Mucosa of descending colon (tissue), 3 donors: ENCODE measurements around the gene KIF3C. TPM values are rescaled to one million over a fixed set of nuclear protein-coding genes. Genes with fewer than 3 reads are reported as not detected.

Source experiments
- ATAC-seq: fragments of 200-7000 bp; cut with Tn5 transposase; one replicate; pipeline ENCODE4 v1.9.1; 2020; ENCODE audit warnings: mild to moderate bottlenecking, moderate library complexity
- DNase-seq, 3 donors: peaks; one replicate each; pipeline ENCODE4 v3.0.0-alpha.2; 2020
- H3K36me3 ChIP-seq: fragments of 200-600 bp; one replicate; pipeline ENCODE4 v1.8.0; 2021; ENCODE audit warnings: low read depth, mild to moderate bottlenecking
- H3K4me1 ChIP-seq: fragments of 200-600 bp; one replicate; pipeline ENCODE4 v1.8.0; 2021; ENCODE audit warnings: low read depth, mild to moderate bottlenecking
- H3K4me3 ChIP-seq: fragments of 200-600 bp; one replicate; pipeline ENCODE4 v1.8.0; 2021; ENCODE audit warnings: mild to moderate bottlenecking
- H3K9me3 ChIP-seq: fragments of 200-600 bp; one replicate; pipeline ENCODE4 v1.8.0; 2021; ENCODE audit warnings: mild to moderate bottlenecking
- CTCF ChIP-seq: fragments of 200-600 bp; IDR thresholded peaks from one replicate; pipeline ENCODE4 v1.8.0; 2022; ENCODE audit warnings: antibody characterized with exemption, mild to moderate bottlenecking
- intact Hi-C, 2 donors: fragments of 100-400 bp; cut with DNase I in 1 of 2; cut with micrococcal nuclease in 1 of 2; formaldehyde crosslinking; loops; one replicate each; pipeline versions ENCODE4 v1.11.0 to v1.11.1; 2022; cut with DNase I, micrococcal nuclease
- total RNA-seq, 3 donors: library from RNA; stranded (reverse); fragmentation: NEBNext Ultra II Directional in 2 of 3; extraction: Animal tissue kit (Norgen Biotek cat#: 25700) in 2 of 3; gene quantifications; one replicate each; pipeline versions ENCODE4 v1.2.1 to v1.2.4, GENCODE V29; 2021 to 2023
- donor health status: DM: no; HTN: no; CAD: no; lungs with moderate emphysema.
- donor health status: DM: no; HTN: no; CAD: no.
- donor health status: DM: no; HTN: yes; CAD: no.

Gene KIF3C
- total RNA-seq, 3 donors from 2014 or later: 1.7 to 14.9 (median 3.3) TPM

GRCh38 chr2:25996844-25997243 is 14.5 kb upstream of the KIF3C start:
- DNase-seq: no peak
- Histone ChIP-seq H3K9me3 (no peaks in the 10 kb centered on the region), H3K36me3 (no peaks in the 10 kb centered on the region), H3K4me1 (peaks cover 15% of the 10 kb centered on the region), H3K4me3 (no peak overlapping the region)
- ATAC-seq: no peak
- TF ChIP-seq CTCF: no peak
- intact Hi-C loops: no loop called here

- Histone ChIP-seq H3K4me1 (peaks cover 12% of the 10 kb centered on the region), H3K36me3 (no peaks in the 10 kb centered on the region), H3K4me3 (no peak overlapping the region), H3K9me3 (no peaks in the 10 kb centered on the region)
- ATAC-seq (no peak), DNase-seq (no peak)
- no peak for TF ChIP-seq CTCF
- intact Hi-C loops: loop anchor here in 1 of 2 donors (5.0 kb wide), 1 partner anchor 153 kb away; no protein-coding TSS in a partner anchor
Observed at GRCh38 chr2:25994509-25994908, 12.2 kb upstream of the KIF3C start.

GRCh38 chr2:25993049-25993448 is 10.8 kb upstream of the KIF3C start:
- ATAC-seq: no peak
- peaks cover 9% of the 10 kb centered on the region for H3K4me1 ChIP-seq
- H3K4me3 ChIP-seq: no peak overlapping the region
- H3K36me3 ChIP-seq: no peaks in the 10 kb centered on the region
- TF ChIP-seq CTCF: no peak
- intact Hi-C loops: loop anchor here in 1 of 2 donors (5.0 kb wide), 1 partner anchor 154 kb away; no protein-coding TSS in a partner anchor
- DNase-seq: no peak
- no peaks in the 10 kb centered on the region for H3K9me3 ChIP-seq

GRCh38 chr2:25992556-25992955 is 10.3 kb upstream of the KIF3C start:
- DNase-seq: no peak
- no peaks in the 10 kb centered on the region for H3K36me3 ChIP-seq
- H3K4me3 ChIP-seq: no peak overlapping the region
- no peak for ATAC-seq
- no peaks in the 10 kb centered on the region for H3K9me3 ChIP-seq
- intact Hi-C loops: loop anchor here in 1 of 2 donors (5.0 kb wide), 1 partner anchor 155 kb away; no protein-coding TSS in a partner anchor
- peaks cover 7% of the 10 kb centered on the region for H3K4me1 ChIP-seq
- no peak for TF ChIP-seq CTCF

- TF ChIP-seq CTCF: no peak
- Histone ChIP-seq H3K4me3 (no peak overlapping the region), H3K36me3 (no peaks in the 10 kb centered on the region), H3K4me1 (peaks cover 7% of the 10 kb centered on the region), H3K9me3 (no peaks in the 10 kb centered on the region)
- ATAC-seq (peak; percentile 52), DNase-seq (no peak)
- intact Hi-C loops: loop anchor here (2.0 to 5.0 kb wide), 2 partner anchors 153 to 155 kb away; no protein-coding TSS in a partner anchor
Observed at GRCh38 chr2:25991965-25992364, 9.7 kb upstream of the KIF3C start.

- H3K36me3 ChIP-seq: no peaks in the 10 kb centered on the region
- ATAC-seq (no peak), DNase-seq (no peak)
- no peak for TF ChIP-seq CTCF
- intact Hi-C loops: no loop called here
- H3K4me1 ChIP-seq: peaks cover 7% of the 10 kb centered on the region
- H3K9me3 ChIP-seq: no peaks in the 10 kb centered on the region
- H3K4me3 ChIP-seq: no peak overlapping the region
Observed at GRCh38 chr2:25989154-25989553, 6.9 kb upstream of the KIF3C start.
